ENCODE results near the gene RNF130.

RNF130 gene

DNA sequence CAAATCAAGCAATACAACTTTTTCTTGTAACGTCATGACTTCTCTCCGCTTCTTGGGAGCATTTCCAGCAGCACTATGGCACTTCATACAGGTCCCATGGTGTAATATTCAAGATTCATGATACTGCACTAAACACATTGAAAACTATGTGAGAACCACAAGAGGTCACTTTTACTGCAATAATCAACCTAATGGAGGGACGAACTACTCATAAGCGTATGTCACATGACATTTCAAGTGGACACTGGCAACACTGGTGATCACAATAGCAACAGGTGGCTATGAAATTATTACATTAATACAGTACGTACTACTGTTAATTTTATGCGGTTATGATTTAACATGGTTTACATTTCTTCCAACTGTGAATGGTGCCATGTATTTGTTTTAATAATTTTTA is 85.2 kb downstream of the RNF130 start:
- no peak overlapping the region for H3K4me3 ChIP-seq (ENCODE audit: low read depth, low read length)
- no peak for TF ChIP-seq CTCF (IDR thresholded peaks at IDR 0.05; ENCODE audit: borderline replicate concordance, insufficient read depth, low read depth, low read length)

DNA sequence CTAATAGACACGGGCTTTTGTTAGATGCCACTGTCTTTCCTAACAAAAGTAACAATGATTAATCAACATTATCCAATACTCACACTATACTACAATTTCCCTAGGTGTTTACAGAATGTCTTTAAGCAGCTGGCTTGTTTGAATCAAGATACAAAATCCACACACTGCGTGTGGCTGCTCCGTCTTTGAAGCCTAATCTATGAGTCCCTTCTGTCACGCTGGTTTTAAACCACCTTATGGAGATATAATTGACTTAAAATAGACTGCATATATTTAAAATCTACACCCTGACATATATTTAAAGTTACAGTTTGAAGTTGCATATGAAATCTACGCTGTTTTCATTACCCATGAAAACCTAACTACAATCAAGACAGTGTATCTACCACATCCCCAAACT is 89.9 kb downstream of the RNF130 start:
- no peak for TF ChIP-seq CTCF (IDR thresholded peaks at IDR 0.05; ENCODE audit: borderline replicate concordance, insufficient read depth, low read depth, low read length)
- H3K4me3 ChIP-seq (ENCODE audit: low read depth, low read length) = no peak overlapping the region

GRCh38 chr5:179980767-179981166 is 90.8 kb downstream of the RNF130 start:
- no peak for TF ChIP-seq CTCF (IDR thresholded peaks at IDR 0.05; ENCODE audit: borderline replicate concordance, insufficient read depth, low read depth, low read length)
- no peak overlapping the region for H3K4me3 ChIP-seq (ENCODE audit: low read depth, low read length)

GRCh38 chr5:179978792-179979191 is 92.8 kb downstream of the RNF130 start:
- no peak overlapping the region for H3K4me3 ChIP-seq (ENCODE audit: low read depth, low read length)
- no peak for TF ChIP-seq CTCF (IDR thresholded peaks at IDR 0.05; ENCODE audit: borderline replicate concordance, insufficient read depth, low read depth, low read length)

DNA sequence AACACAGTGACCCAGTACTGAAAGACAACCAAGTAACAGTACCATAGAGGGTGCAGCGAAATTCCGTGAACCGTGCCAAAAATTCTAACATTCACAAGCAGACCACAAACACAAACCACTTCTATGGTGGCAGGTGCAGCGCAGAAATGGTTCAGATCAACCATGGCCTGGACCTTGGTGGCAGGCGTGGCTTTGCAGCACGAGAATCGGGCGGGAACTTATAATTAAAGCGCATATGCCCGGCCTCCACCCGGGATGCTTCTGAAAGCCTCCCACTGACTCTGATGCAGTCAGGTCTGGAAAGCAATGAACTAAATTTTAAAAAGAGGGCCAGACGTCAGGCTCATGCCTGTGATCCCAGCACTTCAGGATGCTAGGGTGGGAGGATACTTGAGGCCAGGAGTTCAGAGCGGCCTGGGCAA is 95.8 kb downstream of the RNF130 start:
- TF ChIP-seq CTCF (IDR thresholded peaks at IDR 0.05; ENCODE audit: borderline replicate concordance, insufficient read depth, low read depth, low read length) = no peak
- H3K4me3 ChIP-seq (ENCODE audit: low read depth, low read length) = no peak overlapping the region

GRCh38 chr5:179974946-179975712 is 96.4 kb downstream of the RNF130 start:
- H3K4me3 ChIP-seq (ENCODE audit: low read depth, low read length) = no peak overlapping the region
- TF ChIP-seq CTCF (IDR thresholded peaks at IDR 0.05; ENCODE audit: borderline replicate concordance, insufficient read depth, low read depth, low read length) = peak; percentile 84

GRCh38 chr5:179974246-179974945 is 97.2 kb downstream of the RNF130 start:
- no peak for TF ChIP-seq CTCF (IDR thresholded peaks at IDR 0.05; ENCODE audit: borderline replicate concordance, insufficient read depth, low read depth, low read length)
- H3K4me3 ChIP-seq (ENCODE audit: low read depth, low read length) = no peak overlapping the region
